Keratinocyte (primary cell): ENCODE results near the gene ORC2. TPM values are rescaled to one million over a fixed set of nuclear protein-coding genes. Genes with fewer than 3 reads are reported as not detected.

Source experiments
- DNase-seq: peaks from one replicate; pipeline ENCODE4 v3.0.0-alpha.2; 2011; ENCODE audit warnings: low read depth, missing footprints, low spot score
- FAIRE-seq: peaks from 2 replicates; lab custom pipeline; 2011; peaks lifted over from hg19 to GRCh38; lab: Jason Lieb, UNC
- H2AFZ ChIP-seq: 2 replicates; pipeline ENCODE4 v1.6.0; 2012; ENCODE audit warnings: low read length, control low read depth, inconsistent platforms; ENCODE audit not compliant: control insufficient read depth
- H3K27ac ChIP-seq: 2 replicates; pipeline ENCODE4 v1.5.1; 2011; ENCODE audit warnings: low read length; ENCODE audit not compliant: control insufficient read depth, insufficient read depth
- H3K27me3 ChIP-seq: 3 replicates; pipeline ENCODE4 v1.6.0; 2011; ENCODE audit warnings: low read length; ENCODE audit not compliant: control insufficient read depth, insufficient read depth; ENCODE audit errors: extremely low read depth
- H3K36me3 ChIP-seq, 2 experiments: 2 replicates in 1 of 2; 3 replicates in 1 of 2; pipeline ENCODE4 v1.5.1; 2011; ENCODE audit warnings: low read length in 2 of 2, mild to moderate bottlenecking in 1 of 2; ENCODE audit not compliant: control insufficient read depth in 2 of 2, insufficient read depth in 2 of 2; ENCODE audit errors: extremely low read depth in 1 of 2
- H3K4me1 ChIP-seq: 3 replicates; pipeline ENCODE4 v1.5.1; 2011; ENCODE audit warnings: low read length; ENCODE audit not compliant: control insufficient read depth, insufficient read depth; ENCODE audit errors: extremely low read depth
- H3K4me2 ChIP-seq: 3 replicates; pipeline ENCODE4 v1.6.0; 2011; ENCODE audit warnings: low read depth, low read length; ENCODE audit not compliant: control insufficient read depth, insufficient read depth; ENCODE audit errors: extremely low read depth
- H3K4me3 ChIP-seq, 3 experiments: fragments of 200-600 bp in 1 of 3; sonication (generic) in 1 of 3; 2 replicates in 2 of 3; 3 replicates in 1 of 3; pipeline ENCODE4 v1.5.1; 2011 to 2016; ENCODE audit warnings: low read length in 3 of 3, mild to moderate bottlenecking in 3 of 3, control low read depth in 2 of 3, inconsistent platforms in 1 of 3, low read depth in 1 of 3, mixed read lengths in 1 of 3, mixed run types in 1 of 3, moderate library complexity in 1 of 3; ENCODE audit not compliant: control insufficient read depth in 2 of 3, insufficient read depth in 2 of 3; ENCODE audit errors: extremely low read depth in 1 of 3
- H3K79me2 ChIP-seq: 2 replicates; pipeline ENCODE4 v1.6.0; 2012; ENCODE audit warnings: low read length; ENCODE audit not compliant: control insufficient read depth, insufficient read depth
- H3K9ac ChIP-seq: 3 replicates; pipeline ENCODE4 v1.6.0; 2011; ENCODE audit warnings: low read length; ENCODE audit not compliant: control insufficient read depth, insufficient read depth; ENCODE audit errors: extremely low read depth
- H3K9me1 ChIP-seq: 3 replicates; pipeline ENCODE4 v1.6.0; 2011; ENCODE audit warnings: low read length; ENCODE audit not compliant: control insufficient read depth, insufficient read depth; ENCODE audit errors: extremely low read depth
- H3K9me3 ChIP-seq: 2 replicates; pipeline ENCODE4 v1.5.1; 2012; ENCODE audit warnings: low read depth, low read length; ENCODE audit not compliant: control insufficient read depth
- H4K20me1 ChIP-seq: 3 replicates; pipeline ENCODE4 v1.6.0; 2011; ENCODE audit warnings: low read length; ENCODE audit not compliant: control insufficient read depth, insufficient read depth; ENCODE audit errors: extremely low read depth
- CTCF ChIP-seq, 3 experiments: IDR thresholded peaks in 1 of 3; conservative IDR thresholded peaks in 1 of 3; optimal IDR thresholded peaks in 1 of 3; 2 replicates in 2 of 3; 3 replicates in 1 of 3; pipeline versions ENCODE3 to v1.5.1; 2011; ENCODE audit warnings: low read length in 3 of 3, mild to moderate bottlenecking in 3 of 3, moderate library complexity in 2 of 3, control low read depth in 1 of 3, inconsistent platforms in 1 of 3; ENCODE audit not compliant: insufficient read depth in 2 of 3; ENCODE audit errors: extremely low read depth in 1 of 3
- EZH2 ChIP-seq: IDR thresholded peaks from one replicate; pipeline ENCODE4 v1.6.1; 2012; ENCODE audit warnings: inconsistent platforms, mild to moderate bottlenecking, low read length, moderate library complexity
- dilution Hi-C: fragments of 300-500 bp; cut with MboI; formaldehyde crosslinking; loops from one replicate; pipeline ENCODE4 v1.7.0; 2020; ENCODE audit warnings: low sequenced_read_pairs; ENCODE audit not compliant: extremely low pct_ligation_motif_present
- polyA plus RNA-seq, 5 experiments: library from polyadenylated mRNA; depleted of rRNA in 3 of 5; stranded (reverse) in 3 of 5; stranded (forward) in 1 of 5; unstranded in 1 of 5; fragments of >200 nt; gene quantifications; 1 replicate in 1 of 5; 2 replicates in 3 of 5; 3 replicates in 1 of 5; pipeline versions ENCODE4 v1.2.1 to v1.2.3, GENCODE V29; 2011 to 2012; ENCODE audit warnings: missing spikeins in 2 of 5, low read depth in 1 of 5, low replicate concordance in 1 of 5

The ORC2 gene
- polyA plus RNA-seq, 1 donor (not counting 4 experiments of a cell fraction or from before 2014, with no cell fraction given), result 13.5 TPM

- Histone ChIP-seq H4K20me1 (no peaks in the 10 kb centered on the region), H3K9me1 (no peaks in the 10 kb centered on the region), H3K27ac (no peak overlapping the region), H3K36me3 (peaks cover 13 to 20% of the 10 kb centered on the region in 2 experiments), H3K9me3 (no peaks in the 10 kb centered on the region), H3K4me1 (peaks cover 5% of the 10 kb centered on the region), H3K27me3 (no peaks in the 10 kb centered on the region), H3K4me2 (no peak overlapping the region), H3K9ac (no peak overlapping the region), H3K4me3 (no peak overlapping the region), H2AFZ (no peak overlapping the region), H3K79me2 (no peaks in the 10 kb centered on the region)
- FAIRE-seq (no peak), DNase-seq (no peak)
- TF ChIP-seq CTCF (optimal IDR thresholded peaks at IDR 0.05 in 1 of 3, IDR thresholded peaks at IDR 0.05 in 1 of 3, conservative IDR thresholded peaks at IDR 0.05 in 1 of 3; ENCODE audit: extremely low read depth in 1 of 3, insufficient read depth in 2 of 3, low read length in 3 of 3) (no peak), EZH2 (no peak)
- dilution Hi-C loops, result no loop called here
These were observed 23.6 kb downstream of the ORC2 start for GRCh38 chr2:200939832-200940231.

GRCh38 chr2:200930947-200931626 is 32.4 kb downstream of the ORC2 start:
- H3K27ac ChIP-seq, result no peak overlapping the region
- H4K20me1 ChIP-seq, result no peaks in the 10 kb centered on the region
- H3K4me1 ChIP-seq, result peaks cover 2% of the 10 kb centered on the region
- no peak overlapping the region for H3K9ac ChIP-seq
- no peak overlapping the region for H3K4me3 ChIP-seq
- H3K9me3 ChIP-seq, result no peaks in the 10 kb centered on the region
- peaks cover 10 to 13% of the 10 kb centered on the region in 2 experiments for H3K36me3 ChIP-seq
- H3K79me2 ChIP-seq, result no peaks in the 10 kb centered on the region
- H3K27me3 ChIP-seq, result no peaks in the 10 kb centered on the region
- H3K4me2 ChIP-seq, result no peak overlapping the region
- dilution Hi-C loops, result no loop called here
- FAIRE-seq (no peak), DNase-seq (no peak)
- no peak for TF ChIP-seq EZH2
- no peak for TF ChIP-seq CTCF (optimal IDR thresholded peaks at IDR 0.05 in 1 of 3, IDR thresholded peaks at IDR 0.05 in 1 of 3, conservative IDR thresholded peaks at IDR 0.05 in 1 of 3; ENCODE audit: extremely low read depth in 1 of 3, insufficient read depth in 2 of 3, low read length in 3 of 3)
- H3K9me1 ChIP-seq, result no peaks in the 10 kb centered on the region
- H2AFZ ChIP-seq, result no peak overlapping the region
